C4-2B (cell line): ENCODE results near the gene OR5H6.

Experiments
- H3K27ac ChIP-seq: fragments of 450-650 bp; 2 replicates; pipeline ENCODE4 v1.5.1; 2017
- CTCF ChIP-seq: fragments of 450-650 bp; conservative IDR thresholded peaks from 2 replicates; pipeline ENCODE4 v1.5.1; 2017; ENCODE audit warnings: mild to moderate bottlenecking
- ZFX ChIP-seq: fragments of 450-650 bp; IDR thresholded peaks from 2 replicates; pipeline ENCODE4 v1.6.1; 2017

OR5H6 gene

GRCh38 chr3:98263944-98264343 lies at the start of gene OR5H6:
OR5H6 (plus strand) TSS chr3:98264244; CDS start chr3:98264333, 89 bp downstream.
- no peak within 1 kb of the TSS for H3K27ac ChIP-seq
- TF ChIP-seq CTCF, result no peak
- no peak for TF ChIP-seq ZFX

GRCh38 chr3:98215051-98215450 lies 49.0 kb upstream of the OR5H6 start:
- H3K27ac ChIP-seq, result no peak overlapping the region
- TF ChIP-seq CTCF (no peak), ZFX (no peak)

- no peak overlapping the region for H3K27ac ChIP-seq
- TF ChIP-seq CTCF, result no peak
- no peak for TF ChIP-seq ZFX
These were observed 40.0 kb upstream of the OR5H6 start for GRCh38 chr3:98223907-98224672.

- TF ChIP-seq CTCF (no peak), ZFX (no peak)
- H3K27ac ChIP-seq, result no peak overlapping the region
These were observed 31.6 kb upstream of the OR5H6 start for GRCh38 chr3:98232489-98232888.

- TF ChIP-seq ZFX (no peak), CTCF (no peak)
These were observed 30.6 kb upstream of the OR5H6 start for GRCh38 chr3:98233468-98233867.

GRCh38 chr3:98240131-98240530 lies 23.9 kb upstream of the OR5H6 start:
- no peak overlapping the region for H3K27ac ChIP-seq
- no peak for TF ChIP-seq ZFX
- TF ChIP-seq CTCF, result no peak

More at GRCh38 chr3:98233468-98233867, 30.6 kb upstream of the OR5H6 start:
- no peak overlapping the region for H3K27ac ChIP-seq

GRCh38 chr3:98242155-98242554 lies 21.9 kb upstream of the OR5H6 start:
- TF ChIP-seq ZFX (no peak), CTCF (no peak)
- no peak overlapping the region for H3K27ac ChIP-seq
